NCI-H146 (cell line): ENCODE data around the gene ASCC1.

ENCODE experiments used
- DNase-seq: peaks from one replicate; lab custom pipeline; 2025; lab: John Stamatoyannopoulos, UW

Gene ASCC1

GRCh38 chr10:72081772-72082590 lies 134.1 kb downstream of the ASCC1 start:
- DNase-seq, result no peak

- DNase-seq, result peak; percentile 67
These were observed 134.9 kb downstream of the ASCC1 start for GRCh38 chr10:72081210-72081609.

GRCh38 chr10:72080042-72080975 lies 135.8 kb downstream of the ASCC1 start:
- peak; percentile 15 for DNase-seq

GRCh38 chr10:72079356-72079755 lies 136.7 kb downstream of the ASCC1 start:
- DNase-seq, result peak; percentile 61

GRCh38 chr10:72077275-72077990 lies 138.6 kb downstream of the ASCC1 start:
- no peak for DNase-seq

GRCh38 chr10:72076756-72077155 lies 139.3 kb downstream of the ASCC1 start:
- peak; percentile 45 for DNase-seq

- DNase-seq, result no peak
These were observed 140.5 kb downstream of the ASCC1 start for GRCh38 chr10:72075376-72076115.

GRCh38 chr10:72074574-72075375 lies 141.3 kb downstream of the ASCC1 start:
- no peak for DNase-seq

GRCh38 chr10:72073708-72074573 lies 142.1 kb downstream of the ASCC1 start:
- no peak for DNase-seq

- DNase-seq, result no peak
These were observed 143.4 kb downstream of the ASCC1 start for GRCh38 chr10:72072639-72073038.

- no peak for DNase-seq
These were observed 144.0 kb downstream of the ASCC1 start for GRCh38 chr10:72072046-72072445.

- peak; percentile 95 for DNase-seq
These were observed 146.1 kb downstream of the ASCC1 start for GRCh38 chr10:72069751-72070526.

GRCh38 chr10:72068901-72069446 lies 147.1 kb downstream of the ASCC1 start:
- peak; percentile 51 for DNase-seq

- no peak for DNase-seq
These were observed 147.8 kb downstream of the ASCC1 start for GRCh38 chr10:72068126-72068765.

- DNase-seq, result no peak
These were observed 148.5 kb downstream of the ASCC1 start for GRCh38 chr10:72067463-72068125.

GRCh38 chr10:72066318-72067284 lies 149.5 kb downstream of the ASCC1 start:
- DNase-seq, result no peak
